ENCODE data around the gene FAM221B.

FAM221B gene

GRCh38 chr9:35790025-35790384, 38.5 kb downstream of the FAM221B start:
- no peak for DNase-seq

DNA sequence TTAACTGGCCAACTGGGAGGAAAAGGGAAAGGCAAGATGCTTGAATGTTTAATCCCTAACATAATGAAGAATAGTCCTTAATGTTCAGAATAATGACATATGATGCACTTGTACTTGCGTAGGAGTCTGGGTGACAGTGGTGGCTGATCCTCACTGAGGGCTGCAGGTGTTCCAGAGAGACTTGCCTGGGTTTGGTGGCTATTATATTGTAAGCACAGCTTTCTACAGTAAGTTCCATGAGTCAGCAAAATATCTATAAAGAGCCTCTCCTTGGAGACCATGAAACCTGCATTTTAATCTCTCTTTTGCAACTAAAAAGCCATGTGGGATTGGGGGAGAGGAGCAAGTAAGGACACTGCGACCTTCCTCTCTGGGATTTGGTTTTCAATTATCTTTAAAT, 39.0 kb downstream of the FAM221B start:
- no peak for DNase-seq

DNA sequence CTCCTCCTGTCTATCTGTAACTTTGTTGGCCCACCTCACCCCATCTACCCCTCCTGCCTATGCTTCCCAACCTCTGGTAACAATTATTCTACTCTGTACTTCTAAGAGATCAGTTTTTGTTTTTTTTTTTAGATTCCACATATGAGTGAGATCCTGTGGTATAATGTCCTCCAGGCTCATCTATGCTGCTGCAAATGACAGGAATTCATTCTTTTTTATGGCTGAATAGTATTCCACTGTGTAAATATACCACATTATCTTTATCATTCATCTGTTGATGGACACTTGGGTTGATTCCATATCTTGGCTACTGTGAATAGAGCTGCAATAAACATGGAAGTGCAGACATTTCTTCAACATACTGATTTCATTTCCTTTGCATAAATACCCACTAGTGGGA, 45.1 kb downstream of the FAM221B start:
- no peak for DNase-seq

- DNase-seq = no peak
Measured at GRCh38 chr9:35781066-35781465, 47.5 kb downstream of the FAM221B start.

GRCh38 chr9:35778496-35778895, 50.0 kb downstream of the FAM221B start:
- no peak for DNase-seq

DNA sequence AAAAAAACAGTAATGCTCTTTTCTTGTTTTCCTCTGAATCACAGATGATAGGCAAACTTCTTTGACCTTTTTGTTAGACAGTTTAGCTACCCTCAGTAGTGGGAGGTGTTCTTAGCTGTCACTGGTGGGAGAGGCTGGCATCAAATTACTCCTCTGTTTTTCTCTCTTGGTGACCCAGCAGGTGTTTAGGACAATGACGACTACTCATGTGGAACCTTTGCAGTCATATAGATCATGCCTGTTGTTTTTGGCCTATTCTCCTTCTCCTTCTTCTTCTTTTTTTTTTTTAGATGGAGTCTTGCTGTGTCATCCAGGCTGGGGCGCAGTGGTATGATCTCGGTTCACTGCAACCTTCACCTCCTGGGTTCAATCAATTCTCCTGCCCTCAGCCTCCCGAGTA, 52.5 kb downstream of the FAM221B start:
- no peak for DNase-seq

- no peak for DNase-seq
Measured at GRCh38 chr9:35774907-35775635, 53.5 kb downstream of the FAM221B start.

- DNase-seq = no peak
Measured at GRCh38 chr9:35771943-35772342, 56.6 kb downstream of the FAM221B start.

DNA sequence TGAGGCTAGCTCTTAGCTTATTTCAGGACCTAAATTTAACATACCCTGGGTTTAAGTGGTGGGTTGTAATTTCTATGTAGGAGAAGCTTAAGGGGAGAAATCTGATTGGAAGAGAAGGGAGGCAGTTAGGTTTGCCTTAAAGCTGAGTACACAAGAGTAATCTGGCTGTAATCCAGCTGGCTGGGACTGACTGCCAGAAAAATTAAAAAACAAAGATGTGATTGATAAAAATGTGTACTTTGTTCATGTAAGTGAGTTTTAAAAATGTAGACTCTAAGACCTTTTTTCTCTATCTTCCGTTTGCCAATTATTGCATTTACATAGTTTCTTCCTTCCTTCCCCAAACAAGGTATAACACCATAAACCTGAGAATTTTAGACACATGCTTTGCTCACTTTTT, 57.0 kb downstream of the FAM221B start:
- no peak for DNase-seq

- no peak for DNase-seq
Measured at GRCh38 chr9:35771075-35771433, 57.5 kb downstream of the FAM221B start.

GRCh38 chr9:35769763-35770162, 58.8 kb downstream of the FAM221B start:
- DNase-seq = no peak

DNA sequence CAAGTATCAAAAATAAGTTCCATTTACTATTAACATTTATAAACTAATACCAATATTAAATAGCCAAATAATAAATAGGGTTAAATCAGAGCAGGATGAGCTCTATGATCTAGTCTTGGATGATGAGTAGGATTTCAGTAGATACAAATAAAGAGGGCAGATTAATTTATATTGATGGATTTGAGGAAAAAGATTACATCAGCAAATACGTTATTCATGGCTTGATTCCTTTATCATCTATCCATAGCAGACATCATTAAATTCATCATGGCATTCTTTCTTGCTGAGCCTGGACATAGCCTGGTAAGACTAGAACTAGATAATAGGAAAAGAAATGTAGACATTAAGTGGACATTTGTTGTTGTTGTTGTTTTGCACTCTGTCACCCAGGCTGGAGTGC, 61.1 kb downstream of the FAM221B start:
- no peak for DNase-seq

DNA sequence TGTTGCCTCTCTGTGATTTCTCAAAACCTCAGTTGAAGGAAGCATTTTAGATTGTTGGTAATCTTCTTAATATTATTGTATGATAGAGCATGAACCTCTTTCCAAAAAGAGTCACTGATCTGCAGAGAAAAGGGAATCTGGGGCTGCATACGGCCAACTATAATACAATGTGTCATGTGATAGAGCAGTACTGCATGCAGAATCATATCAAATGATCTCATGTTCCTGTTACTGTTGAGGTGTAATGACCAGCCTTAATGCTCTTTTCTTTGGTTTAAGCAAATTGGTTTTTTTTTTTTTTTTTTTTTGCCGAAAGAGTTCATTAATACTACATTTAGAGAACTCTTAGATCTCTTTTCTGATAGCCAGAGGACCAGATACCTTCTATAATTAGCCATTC, 61.5 kb downstream of the FAM221B start:
- no peak for DNase-seq
